ENCODE measurements around the gene STX7.

Gene STX7

DNA sequence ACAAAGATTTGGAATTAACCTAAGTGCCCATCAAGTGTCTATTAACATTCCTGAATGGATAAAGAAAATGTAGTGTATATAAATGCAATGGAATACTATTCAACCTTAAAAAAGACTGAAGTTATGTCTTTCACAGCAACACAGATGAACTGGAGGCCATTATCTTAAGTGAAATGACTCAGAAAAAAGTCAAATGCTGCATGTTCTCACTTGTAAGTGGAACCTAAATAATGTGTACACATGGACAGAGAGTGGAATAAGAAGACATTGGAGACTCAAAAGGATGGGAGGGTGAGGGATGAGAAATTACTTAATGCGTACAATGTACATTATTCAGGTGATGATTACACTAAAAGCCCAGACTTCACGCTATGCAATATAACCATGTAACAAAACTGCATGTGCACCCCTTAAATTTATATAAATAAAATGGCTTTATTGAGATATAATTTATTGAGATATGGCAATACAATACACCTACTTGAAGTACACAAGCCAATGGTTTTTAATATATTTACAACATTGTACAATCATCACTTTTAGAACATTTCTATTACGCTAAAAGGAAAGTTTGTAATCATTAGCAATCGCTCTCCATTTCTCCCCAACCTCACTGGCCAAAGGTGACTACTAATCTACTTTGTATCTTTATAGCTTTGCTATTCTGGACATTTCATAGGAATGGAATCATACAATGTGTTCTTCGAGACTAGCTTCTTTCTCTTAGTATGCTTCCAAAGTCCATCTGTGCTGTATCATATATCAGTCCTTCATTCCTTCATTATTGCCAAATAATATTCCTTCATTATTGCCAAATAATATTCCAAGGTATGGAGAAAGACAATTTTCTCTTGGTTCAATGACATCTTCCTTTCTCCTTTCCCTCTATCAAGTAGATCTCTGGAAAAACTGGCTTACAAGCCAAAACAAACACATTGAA is 5.8 kb downstream of the STX7 start:
- H3K4me3 ChIP-seq (ENCODE audit: low read depth, low read length) = no peak overlapping the region
- TF ChIP-seq, protein P1, sequence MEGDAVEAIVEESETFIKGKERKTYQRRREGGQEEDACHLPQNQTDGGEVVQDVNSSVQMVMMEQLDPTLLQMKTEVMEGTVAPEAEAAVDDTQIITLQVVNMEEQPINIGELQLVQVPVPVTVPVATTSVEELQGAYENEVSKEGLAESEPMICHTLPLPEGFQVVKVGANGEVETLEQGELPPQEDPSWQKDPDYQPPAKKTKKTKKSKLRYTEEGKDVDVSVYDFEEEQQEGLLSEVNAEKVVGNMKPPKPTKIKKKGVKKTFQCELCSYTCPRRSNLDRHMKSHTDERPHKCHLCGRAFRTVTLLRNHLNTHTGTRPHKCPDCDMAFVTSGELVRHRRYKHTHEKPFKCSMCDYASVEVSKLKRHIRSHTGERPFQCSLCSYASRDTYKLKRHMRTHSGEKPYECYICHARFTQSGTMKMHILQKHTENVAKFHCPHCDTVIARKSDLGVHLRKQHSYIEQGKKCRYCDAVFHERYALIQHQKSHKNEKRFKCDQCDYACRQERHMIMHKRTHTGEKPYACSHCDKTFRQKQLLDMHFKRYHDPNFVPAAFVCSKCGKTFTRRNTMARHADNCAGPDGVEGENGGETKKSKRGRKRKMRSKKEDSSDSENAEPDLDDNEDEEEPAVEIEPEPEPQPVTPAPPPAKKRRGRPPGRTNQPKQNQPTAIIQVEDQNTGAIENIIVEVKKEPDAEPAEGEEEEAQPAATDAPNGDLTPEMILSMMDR (IDR thresholded peaks at IDR 0.05; ENCODE audit: control insufficient read depth, extremely low read depth, insufficient read depth) = no peak

DNA sequence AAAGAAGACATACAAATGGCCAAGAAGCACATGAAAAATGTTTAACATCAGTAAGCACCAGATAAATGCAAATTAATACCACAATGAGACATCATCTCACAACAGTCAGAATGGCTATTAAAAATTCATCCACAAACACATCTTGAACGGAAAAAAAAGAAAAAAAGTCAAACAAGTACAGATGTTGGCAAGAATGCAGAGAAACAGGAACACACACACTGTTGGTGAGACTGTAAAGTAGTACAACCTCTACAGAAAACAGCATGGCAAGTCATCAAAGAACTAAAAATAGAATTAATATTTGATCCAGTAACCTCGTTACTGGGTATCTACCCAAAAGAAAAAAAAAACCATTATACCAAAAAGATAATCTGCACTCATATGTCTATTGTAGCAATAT is 6.5 kb downstream of the STX7 start:
- DNase-seq (ENCODE audit: low read depth) = no peak
- TF ChIP-seq, protein P1 (IDR thresholded peaks at IDR 0.05; ENCODE audit: control insufficient read depth, extremely low read depth, insufficient read depth) = no peak

More for the DNA sequence above, 5.8 kb downstream of the STX7 start:
- no peak for DNase-seq (ENCODE audit: low read depth)

DNA sequence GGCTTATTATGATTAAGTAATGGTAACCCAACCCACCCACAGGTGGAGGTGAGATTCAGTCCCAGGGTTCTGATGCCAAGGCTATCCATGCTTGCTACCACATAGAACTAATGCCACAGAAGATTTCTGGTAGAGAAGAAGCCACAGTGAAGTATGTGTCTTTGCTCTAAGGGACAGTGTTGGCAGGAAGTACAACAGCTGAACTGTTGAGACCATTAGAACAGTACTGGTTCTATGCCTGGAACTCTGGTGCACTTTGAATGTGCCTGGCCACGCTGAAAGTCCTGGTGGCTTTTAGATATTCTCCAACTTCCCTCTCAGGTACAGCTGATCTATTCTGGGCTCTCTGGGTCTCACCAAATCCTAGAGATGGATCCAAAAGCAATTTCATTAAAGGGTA is 7.8 kb downstream of the STX7 start:
- TF ChIP-seq, protein P1 (IDR thresholded peaks at IDR 0.05; ENCODE audit: control insufficient read depth, extremely low read depth, insufficient read depth) = no peak

More for the DNA sequence above, 6.5 kb downstream of the STX7 start:
- no peak overlapping the region for H3K4me3 ChIP-seq (ENCODE audit: low read depth, low read length)

DNA sequence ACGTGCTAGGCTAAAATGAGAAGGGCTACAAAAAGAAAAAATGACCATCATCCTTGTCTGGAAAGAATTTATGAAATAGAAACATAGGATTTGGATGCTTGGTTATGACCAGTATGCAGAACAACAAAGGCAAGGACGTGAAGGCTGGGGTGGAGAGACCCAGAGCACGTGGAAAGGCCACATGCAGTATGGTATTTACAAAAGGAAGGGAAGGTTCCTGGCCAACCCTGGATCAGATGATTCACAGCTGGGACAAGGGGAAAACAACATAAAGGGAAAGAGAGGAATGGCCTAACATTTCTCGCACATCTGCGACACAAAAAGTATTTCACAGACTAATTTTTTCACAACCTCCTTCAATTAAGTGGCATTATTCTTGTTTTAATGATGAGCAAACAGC is 8.2 kb downstream of the STX7 start:
- TF ChIP-seq, protein P1 (IDR thresholded peaks at IDR 0.05; ENCODE audit: control insufficient read depth, extremely low read depth, insufficient read depth) = no peak
- no peak overlapping the region for H3K4me3 ChIP-seq (ENCODE audit: low read depth, low read length)
- DNase-seq (ENCODE audit: low read depth) = no peak

More for the DNA sequence above, 7.8 kb downstream of the STX7 start:
- H3K4me3 ChIP-seq (ENCODE audit: low read depth, low read length) = no peak overlapping the region
- no peak for DNase-seq (ENCODE audit: low read depth)

DNA sequence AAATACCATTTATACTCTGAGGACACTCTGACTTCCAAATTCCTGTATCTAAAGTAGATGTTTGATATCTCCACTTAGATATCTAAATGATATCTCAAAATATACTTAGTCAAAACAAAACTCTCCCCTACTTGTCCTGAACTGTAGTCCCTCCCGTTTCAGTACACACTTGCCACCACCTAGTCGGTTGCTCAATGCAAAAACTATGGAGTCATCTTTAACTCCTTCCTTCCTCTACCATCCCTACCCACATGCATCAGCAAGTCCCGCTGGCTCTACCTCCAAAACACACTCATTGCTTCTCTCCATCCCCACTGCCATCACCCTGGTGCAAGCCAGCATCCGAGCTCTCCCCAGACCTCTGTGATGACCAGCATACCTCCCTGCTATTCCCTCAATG is 13.2 kb downstream of the STX7 start:
- TF ChIP-seq, protein P1 (IDR thresholded peaks at IDR 0.05; ENCODE audit: control insufficient read depth, extremely low read depth, insufficient read depth) = no peak
- no peak for DNase-seq (ENCODE audit: low read depth)
- H3K4me3 ChIP-seq (ENCODE audit: low read depth, low read length) = no peak overlapping the region

DNA sequence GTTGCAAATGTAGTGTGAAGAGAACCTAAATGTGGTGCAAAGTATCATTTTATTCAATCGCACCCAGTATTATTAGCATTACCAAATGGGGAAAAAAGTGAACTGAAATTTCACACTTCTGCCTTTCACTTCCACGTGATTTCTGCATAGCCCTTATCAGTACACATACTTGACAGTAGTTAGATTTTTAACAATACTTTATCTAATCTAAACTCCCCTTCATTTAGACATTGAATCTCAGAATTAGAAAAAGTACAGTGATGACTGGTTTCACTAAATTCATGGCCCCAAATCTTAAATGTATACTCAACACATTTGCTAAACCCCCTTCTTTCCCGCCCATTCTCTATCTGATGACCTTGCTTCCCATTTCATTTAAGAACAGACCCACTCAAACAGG is 14.3 kb downstream of the STX7 start:
- TF ChIP-seq, protein P1 (IDR thresholded peaks at IDR 0.05; ENCODE audit: control insufficient read depth, extremely low read depth, insufficient read depth) = no peak
- no peak overlapping the region for H3K4me3 ChIP-seq (ENCODE audit: low read depth, low read length)
- no peak for DNase-seq (ENCODE audit: low read depth)
